WTC11 (cell line): Measurements from ENCODE around the gene TCEANC2.

Experiments
- CREB1 ChIP-seq: sonication (generic); formaldehyde crosslinking; IDR thresholded peaks from 2 replicates; pipeline ENCODE4 v1.8.0; 2023; ENCODE audit warnings: mild to moderate bottlenecking, missing genetic modification reagents
- FOXJ3 ChIP-seq: sonication (generic); formaldehyde crosslinking; IDR thresholded peaks from 2 replicates; pipeline ENCODE4 v1.9.0; 2021; ENCODE audit warnings: missing genetic modification reagents, mild to moderate bottlenecking, borderline replicate concordance
- GRHL2 ChIP-seq: fragments of 250-450 bp; sonication (Bioruptor Pico); IDR thresholded peaks from 2 replicates; pipeline ENCODE4 v1.8.0; 2022; ENCODE audit warnings: mild to moderate bottlenecking, moderate library complexity; ENCODE audit not compliant: insufficient replicate concordance, severe bottlenecking
- JUN ChIP-seq: sonication (generic); formaldehyde crosslinking; IDR thresholded peaks from 2 replicates; pipeline ENCODE4 v1.8.0; 2023; ENCODE audit warnings: mild to moderate bottlenecking, missing genetic modification reagents
- PREB ChIP-seq: sonication (generic); formaldehyde crosslinking; IDR thresholded peaks from 2 replicates; pipeline ENCODE4 v1.8.1; 2022; ENCODE audit warnings: mild to moderate bottlenecking, missing genetic modification reagents, moderate library complexity, borderline replicate concordance
- USF2 ChIP-seq: sonication (generic); formaldehyde crosslinking; IDR thresholded peaks from 2 replicates; pipeline ENCODE4 v1.8.1; 2023; ENCODE audit warnings: mild to moderate bottlenecking, missing genetic modification reagents, moderate library complexity
- ZNF138 ChIP-seq: sonication (generic); formaldehyde crosslinking; conservative IDR thresholded peaks from 2 replicates; pipeline ENCODE4 v1.8.1; 2022; ENCODE audit warnings: mild to moderate bottlenecking, moderate library complexity, missing genetic modification reagents
- ZNF671 ChIP-seq: fragments of 250-450 bp; sonication (Bioruptor Pico); IDR thresholded peaks from 2 replicates; pipeline ENCODE4 v1.8.0; 2021; ENCODE audit warnings: mild to moderate bottlenecking
- TF ChIP-seq, protein P1 (sequence below): fragments of 200-600 bp; IDR thresholded peaks from 2 replicates; pipeline ENCODE4 v1.8.0; 2022; ENCODE audit warnings: antibody characterized with exemption
- TF ChIP-seq, protein P2 (sequence below): sonication (generic); formaldehyde crosslinking; conservative IDR thresholded peaks from 2 replicates; pipeline ENCODE4 v1.8.1; 2022; ENCODE audit warnings: mild to moderate bottlenecking, missing genetic modification reagents
- TF ChIP-seq, protein P3 (sequence below): sonication (generic); formaldehyde crosslinking; IDR thresholded peaks from 2 replicates; pipeline ENCODE4 v1.8.0; 2022; ENCODE audit warnings: mild to moderate bottlenecking, missing genetic modification reagents
- TF ChIP-seq, protein P4 (sequence below): sonication (generic); formaldehyde crosslinking; IDR thresholded peaks from 2 replicates; pipeline ENCODE4 v1.8.0; 2023; ENCODE audit warnings: missing genetic modification reagents

DNA sequence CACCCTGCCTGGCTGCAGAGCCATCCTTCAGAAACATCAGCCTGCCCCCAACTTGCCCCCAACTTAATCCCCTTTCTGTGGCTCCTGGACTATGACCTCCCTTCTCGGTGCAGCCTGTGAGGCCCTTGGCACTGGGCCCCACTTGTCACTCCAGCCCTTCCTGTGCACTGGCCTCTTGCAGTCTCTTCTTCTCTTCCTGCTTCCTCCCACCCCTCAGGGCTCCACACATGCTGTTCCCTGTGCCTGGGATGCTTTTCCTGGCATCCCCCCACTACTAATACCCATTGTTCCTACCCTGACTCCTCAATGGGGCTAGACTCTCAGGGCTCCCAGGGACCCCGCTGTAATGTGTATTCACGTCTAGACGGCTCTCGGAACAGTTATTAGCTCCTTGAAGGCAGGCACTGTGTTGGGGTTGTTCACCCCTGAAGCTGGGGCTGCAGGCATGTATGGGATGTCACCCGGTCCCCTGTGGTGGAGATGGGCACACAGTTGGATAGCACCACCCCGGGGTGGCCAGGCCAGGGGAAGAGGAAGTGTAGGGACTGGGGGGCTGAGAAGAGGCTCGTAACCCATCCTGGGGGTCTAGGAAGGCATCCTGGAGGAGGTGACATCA is 39.9 kb upstream of the TCEANC2 start:
- TF ChIP-seq, protein P1, sequence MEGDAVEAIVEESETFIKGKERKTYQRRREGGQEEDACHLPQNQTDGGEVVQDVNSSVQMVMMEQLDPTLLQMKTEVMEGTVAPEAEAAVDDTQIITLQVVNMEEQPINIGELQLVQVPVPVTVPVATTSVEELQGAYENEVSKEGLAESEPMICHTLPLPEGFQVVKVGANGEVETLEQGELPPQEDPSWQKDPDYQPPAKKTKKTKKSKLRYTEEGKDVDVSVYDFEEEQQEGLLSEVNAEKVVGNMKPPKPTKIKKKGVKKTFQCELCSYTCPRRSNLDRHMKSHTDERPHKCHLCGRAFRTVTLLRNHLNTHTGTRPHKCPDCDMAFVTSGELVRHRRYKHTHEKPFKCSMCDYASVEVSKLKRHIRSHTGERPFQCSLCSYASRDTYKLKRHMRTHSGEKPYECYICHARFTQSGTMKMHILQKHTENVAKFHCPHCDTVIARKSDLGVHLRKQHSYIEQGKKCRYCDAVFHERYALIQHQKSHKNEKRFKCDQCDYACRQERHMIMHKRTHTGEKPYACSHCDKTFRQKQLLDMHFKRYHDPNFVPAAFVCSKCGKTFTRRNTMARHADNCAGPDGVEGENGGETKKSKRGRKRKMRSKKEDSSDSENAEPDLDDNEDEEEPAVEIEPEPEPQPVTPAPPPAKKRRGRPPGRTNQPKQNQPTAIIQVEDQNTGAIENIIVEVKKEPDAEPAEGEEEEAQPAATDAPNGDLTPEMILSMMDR, result no peak
- TF ChIP-seq JUN (CRISPR knock-in tag), result no peak
- TF ChIP-seq CREB1, result no peak
- no peak for TF ChIP-seq GRHL2 (CRISPR knock-in tag)
- no peak for TF ChIP-seq FOXJ3 (CRISPR knock-in tag)
- TF ChIP-seq, protein P2, sequence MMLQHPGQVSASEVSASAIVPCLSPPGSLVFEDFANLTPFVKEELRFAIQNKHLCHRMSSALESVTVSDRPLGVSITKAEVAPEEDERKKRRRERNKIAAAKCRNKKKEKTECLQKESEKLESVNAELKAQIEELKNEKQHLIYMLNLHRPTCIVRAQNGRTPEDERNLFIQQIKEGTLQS (CRISPR knock-in tag), result no peak
- TF ChIP-seq, protein P3, sequence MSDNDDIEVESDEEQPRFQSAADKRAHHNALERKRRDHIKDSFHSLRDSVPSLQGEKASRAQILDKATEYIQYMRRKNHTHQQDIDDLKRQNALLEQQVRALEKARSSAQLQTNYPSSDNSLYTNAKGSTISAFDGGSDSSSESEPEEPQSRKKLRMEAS (CRISPR knock-in tag), result no peak
- TF ChIP-seq USF2, result no peak
- TF ChIP-seq ZNF138 (CRISPR knock-in tag), result no peak
- TF ChIP-seq ZNF671 (CRISPR knock-in tag), result no peak
- TF ChIP-seq, protein P4, sequence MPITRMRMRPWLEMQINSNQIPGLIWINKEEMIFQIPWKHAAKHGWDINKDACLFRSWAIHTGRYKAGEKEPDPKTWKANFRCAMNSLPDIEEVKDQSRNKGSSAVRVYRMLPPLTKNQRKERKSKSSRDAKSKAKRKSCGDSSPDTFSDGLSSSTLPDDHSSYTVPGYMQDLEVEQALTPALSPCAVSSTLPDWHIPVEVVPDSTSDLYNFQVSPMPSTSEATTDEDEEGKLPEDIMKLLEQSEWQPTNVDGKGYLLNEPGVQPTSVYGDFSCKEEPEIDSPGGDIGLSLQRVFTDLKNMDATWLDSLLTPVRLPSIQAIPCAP (CRISPR knock-in tag), result no peak
- no peak for TF ChIP-seq PREB (CRISPR knock-in tag)
